ENCODE data around the gene SLC14A1.

- no peak for TF ChIP-seq CTCF (conservative IDR thresholded peaks at IDR 0.05; ENCODE audit: low read length)
- no peak for TF ChIP-seq EZH2phosphoT487 (IDR thresholded peaks at IDR 0.05; ENCODE audit: borderline replicate concordance)
Observed at GRCh38 chr18:45753286-45753685, 29.3 kb downstream of the SLC14A1 start.

Measured in Loucy (cell line).